Stimulated activated CD8-positive, alpha-beta memory T cell treated with anti-CD3 and anti-CD28 coated beads, Interleukin-2, amount 100 ng/mL, for 48 hours (primary cell): Measurements from ENCODE around the gene BCR.
"Not testable (repeated sequence)": the region's sequence is repeated elsewhere in the genome, so short reads cannot be mapped to it uniquely, and the experiment has no call there.

Experiments used
- DNase-seq, 2 donors: peaks; one replicate each; pipeline ENCODE4 v3.0.0-alpha.2; 2020; ENCODE audit warnings: low read depth in 2 of 2

Gene BCR

GRCh38 chr22:23316596-23316995 lies 136.3 kb downstream of the BCR start:
- not testable (repeated sequence) for DNase-seq

- DNase-seq = not testable (repeated sequence)
Measured at GRCh38 chr22:23318316-23318715, 138.0 kb downstream of the BCR start.

GRCh38 chr22:23322497-23323080 lies 142.3 kb downstream of the BCR start:
- DNase-seq = not testable (repeated sequence)

GRCh38 chr22:23323960-23324688 lies 143.8 kb downstream of the BCR start:
- not testable (repeated sequence) for DNase-seq

GRCh38 chr22:23325183-23325582 lies 144.9 kb downstream of the BCR start:
- no peak for DNase-seq

- DNase-seq = not testable (repeated sequence)
Measured at GRCh38 chr22:23333822-23334221, 153.5 kb downstream of the BCR start.

GRCh38 chr22:23337672-23338071 lies 157.4 kb downstream of the BCR start:
- DNase-seq = not testable (repeated sequence)

- not testable (repeated sequence) for DNase-seq
Measured at GRCh38 chr22:23341942-23342695, 161.8 kb downstream of the BCR start.

GRCh38 chr22:23351321-23351720 lies 171.0 kb downstream of the BCR start:
- no peak for DNase-seq

GRCh38 chr22:23353004-23353403 lies 172.7 kb downstream of the BCR start:
- no peak for DNase-seq

- DNase-seq = no peak
Measured at GRCh38 chr22:23353696-23354095, 173.4 kb downstream of the BCR start.

- no peak for DNase-seq
Measured at GRCh38 chr22:23356094-23356493, 175.8 kb downstream of the BCR start.

- DNase-seq = no peak
Measured at GRCh38 chr22:23357053-23357452, 176.7 kb downstream of the BCR start.

- no peak for DNase-seq
Measured at GRCh38 chr22:23359583-23360123, 179.3 kb downstream of the BCR start.

GRCh38 chr22:23361676-23362075 lies 181.4 kb downstream of the BCR start:
- DNase-seq = no peak

- no peak for DNase-seq
Measured at GRCh38 chr22:23363683-23364082, 183.4 kb downstream of the BCR start.

GRCh38 chr22:23364389-23364788 lies 184.1 kb downstream of the BCR start:
- no peak for DNase-seq

- DNase-seq = no peak
Measured at GRCh38 chr22:23365524-23365923, 185.2 kb downstream of the BCR start.

GRCh38 chr22:23365961-23366360 lies 185.7 kb downstream of the BCR start:
- no peak for DNase-seq

GRCh38 chr22:23367196-23367595 lies 186.9 kb downstream of the BCR start:
- not testable (repeated sequence) for DNase-seq
